Effector CD8-positive, alpha-beta T cell (primary cell): ENCODE data around the gene NEDD4.
"Not testable (repeated sequence)": the region's sequence is repeated elsewhere in the genome, so short reads cannot be mapped to it uniquely, and the experiment has no call there.

Experiments
- DNase-seq: peaks from one replicate; lab custom pipeline; 2025; lab: John Stamatoyannopoulos, UW

The NEDD4 gene

GRCh38 chr15:55827204-55827603 lies 166.2 kb downstream of the NEDD4 start:
- no peak for DNase-seq

DNA sequence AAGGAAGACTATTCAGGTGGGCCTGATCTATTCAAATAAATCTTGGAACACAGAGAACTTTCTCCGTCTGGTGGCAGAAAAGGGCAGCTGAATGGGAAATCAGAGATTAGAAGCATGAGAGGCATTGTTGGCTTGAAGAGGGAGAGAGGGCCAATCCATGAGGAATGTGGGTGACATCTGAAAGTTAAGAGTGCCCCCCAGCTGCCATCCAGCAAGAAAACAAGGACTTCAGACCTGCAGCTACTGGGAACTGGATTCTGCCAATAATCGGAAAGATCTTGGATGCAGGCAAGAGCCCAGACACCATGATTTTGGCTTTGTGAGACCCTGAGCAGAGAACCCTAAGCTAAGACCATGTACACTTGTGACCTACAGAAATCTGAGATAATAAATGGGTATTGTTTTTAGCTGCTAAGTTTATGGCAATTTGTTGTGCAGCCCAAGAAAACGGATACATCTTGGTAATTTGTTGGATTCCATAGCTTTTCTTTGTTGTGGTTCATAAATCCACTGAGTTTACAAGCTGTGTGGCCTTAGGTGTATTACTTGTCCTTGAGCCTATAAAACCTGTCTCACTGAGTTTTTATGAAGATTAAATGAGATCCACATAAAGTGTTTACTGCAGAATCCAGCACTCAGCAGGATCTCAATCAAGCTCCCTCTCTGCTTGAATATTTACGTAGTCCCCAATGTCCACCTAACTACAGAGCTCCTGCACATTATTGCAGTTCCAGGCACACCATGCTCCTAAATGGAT lies 168.4 kb downstream of the NEDD4 start:
- DNase-seq: no peak

- DNase-seq: no peak
Measured at GRCh38 chr15:55823699-55824340, 169.6 kb downstream of the NEDD4 start.

- no peak for DNase-seq
Measured at GRCh38 chr15:55823191-55823670, 170.2 kb downstream of the NEDD4 start.

GRCh38 chr15:55821740-55822139 lies 171.7 kb downstream of the NEDD4 start:
- not testable (repeated sequence) for DNase-seq

- no peak for DNase-seq
Measured at GRCh38 chr15:55820043-55820442, 173.4 kb downstream of the NEDD4 start.

DNA sequence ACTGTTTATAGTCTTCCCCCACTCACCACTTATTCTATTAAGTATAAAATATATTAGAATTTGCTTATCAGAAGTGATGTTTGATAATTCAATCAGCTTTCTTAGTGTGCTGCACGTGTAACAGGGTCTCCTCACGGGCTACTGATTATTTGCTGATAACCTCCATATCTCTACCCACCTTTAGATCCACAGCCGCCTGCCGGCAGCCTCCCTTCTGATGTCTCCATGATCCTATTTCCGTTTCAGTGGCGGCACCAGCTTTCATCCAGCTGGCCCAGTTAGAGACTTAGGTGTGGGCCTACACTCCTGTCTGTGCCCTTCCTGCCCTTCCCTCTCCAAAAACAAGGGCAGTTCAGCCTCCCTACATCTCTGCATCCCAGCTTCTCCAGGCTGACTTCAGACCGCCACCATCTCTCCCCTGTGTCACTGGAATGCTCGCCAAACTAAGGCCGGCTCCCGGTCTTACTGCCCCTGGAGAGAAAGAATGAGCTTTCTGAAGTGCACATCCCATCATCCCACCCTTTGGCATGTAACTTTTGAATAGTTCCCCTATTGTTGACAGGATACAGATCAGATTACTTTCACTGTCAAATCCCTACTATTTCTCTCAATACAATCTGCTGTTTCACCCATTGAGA lies 173.9 kb downstream of the NEDD4 start:
- no peak for DNase-seq

DNA sequence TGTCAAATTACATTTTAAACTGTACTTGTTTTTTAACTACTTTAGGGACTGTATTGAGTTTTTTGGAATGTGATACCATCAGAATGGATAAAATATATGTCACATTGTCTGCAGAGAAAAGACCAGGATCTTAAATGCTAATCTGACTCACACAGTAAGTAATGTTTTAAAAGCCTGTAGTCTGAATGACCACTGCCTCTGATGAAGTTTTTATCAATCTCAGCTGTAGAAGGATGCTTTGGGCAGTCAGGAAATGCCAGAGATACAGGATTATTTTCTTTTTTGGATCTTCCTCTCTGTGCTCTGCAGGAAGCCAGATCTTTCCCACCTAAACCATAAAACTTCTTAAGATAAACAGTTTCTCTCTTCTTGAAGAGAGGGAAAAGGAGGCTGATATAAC lies 177.4 kb downstream of the NEDD4 start:
- no peak for DNase-seq

DNA sequence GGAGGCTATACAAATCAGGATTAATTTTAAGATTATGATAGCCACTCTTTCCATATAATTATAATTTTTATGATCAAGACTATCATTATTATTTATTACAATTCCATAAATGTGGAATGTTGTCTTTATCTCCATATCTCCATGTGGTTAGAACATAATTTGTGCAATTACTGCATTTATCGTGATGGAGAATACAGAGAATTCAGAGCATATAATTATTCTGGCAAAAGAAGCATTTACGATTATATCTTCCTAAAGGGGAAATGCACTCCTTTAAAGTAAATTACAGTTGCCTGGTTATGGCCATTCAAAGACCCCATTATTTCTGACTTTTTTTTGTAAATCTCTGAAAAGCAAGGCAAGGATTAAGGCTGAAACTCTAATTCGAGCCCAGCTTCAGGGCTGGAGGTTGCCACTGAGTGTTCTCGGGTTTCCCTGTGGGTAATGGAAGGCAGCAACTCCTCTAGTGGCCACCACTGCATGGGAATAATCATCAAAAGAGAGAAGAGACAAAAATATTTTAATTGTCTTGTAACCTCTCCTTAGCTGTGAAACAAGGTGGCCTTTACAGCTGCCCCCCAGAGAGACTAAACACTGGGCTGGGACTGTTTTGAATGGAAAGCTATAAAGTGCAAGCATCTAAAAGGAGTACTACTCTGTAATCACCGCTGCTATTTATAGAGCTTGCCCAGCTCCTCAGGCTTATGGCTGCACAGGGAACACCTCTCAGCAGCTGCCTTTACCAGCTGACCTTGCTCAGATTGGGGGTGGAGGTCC lies 190.6 kb downstream of the NEDD4 start:
- DNase-seq: no peak

GRCh38 chr15:55800216-55800615 lies 193.2 kb downstream of the NEDD4 start:
- no peak for DNase-seq

GRCh38 chr15:55799291-55800212 lies 193.9 kb downstream of the NEDD4 start:
- DNase-seq: no peak

DNA sequence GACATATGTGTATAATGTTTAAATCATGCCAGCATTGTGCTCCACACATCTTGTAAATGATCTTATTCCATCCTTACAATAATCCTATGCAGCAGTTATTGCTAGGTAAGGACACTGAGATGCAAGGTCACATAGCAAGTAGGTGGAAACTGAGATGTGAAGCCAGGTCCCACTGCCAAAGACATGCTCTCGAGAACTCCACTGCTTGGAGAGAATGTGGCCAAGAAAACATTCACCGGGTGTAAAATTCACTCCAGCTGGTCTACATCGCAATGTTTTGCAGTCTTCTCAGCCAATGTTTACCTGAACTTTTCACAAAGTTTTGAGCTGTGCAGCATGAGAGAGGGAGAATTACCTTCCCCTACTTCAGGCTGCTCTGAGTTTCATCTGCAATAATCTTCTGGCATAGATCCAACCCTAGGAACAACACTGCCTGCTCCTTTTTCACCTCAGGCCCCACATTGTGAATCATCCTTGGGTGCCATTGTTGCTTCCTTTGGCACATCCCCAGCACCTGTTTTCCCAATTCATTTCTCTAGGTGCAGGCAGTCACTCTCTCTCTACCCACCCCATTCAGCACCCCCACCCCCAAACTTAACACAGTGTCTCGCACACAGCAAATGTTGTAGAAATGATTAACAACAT lies 197.0 kb downstream of the NEDD4 start:
- DNase-seq: no peak

DNA sequence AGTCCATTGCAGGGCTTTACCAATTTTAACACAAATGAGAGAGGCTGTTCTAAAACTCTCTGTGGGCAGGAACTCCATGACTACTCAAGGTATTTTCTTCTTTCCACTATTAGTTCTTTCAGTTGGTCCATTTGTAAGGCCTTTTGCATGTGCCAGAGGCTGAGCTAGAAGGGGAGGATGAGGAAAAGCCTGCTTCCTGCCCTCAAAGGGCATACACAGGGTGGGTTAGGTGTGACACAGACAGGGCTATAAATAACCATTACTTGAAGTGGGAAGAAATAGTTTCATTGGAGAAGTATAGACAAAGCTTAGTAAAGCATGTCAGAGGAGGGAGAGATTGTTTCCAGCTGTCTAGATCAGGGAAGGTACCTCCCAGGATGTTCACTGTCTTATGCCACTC lies 198.4 kb downstream of the NEDD4 start:
- no peak for DNase-seq

GRCh38 chr15:55791551-55792400 lies 201.6 kb downstream of the NEDD4 start:
- DNase-seq: no peak

- peak; percentile 2 for DNase-seq
Measured at GRCh38 chr15:55789066-55789660, 204.2 kb downstream of the NEDD4 start.

DNA sequence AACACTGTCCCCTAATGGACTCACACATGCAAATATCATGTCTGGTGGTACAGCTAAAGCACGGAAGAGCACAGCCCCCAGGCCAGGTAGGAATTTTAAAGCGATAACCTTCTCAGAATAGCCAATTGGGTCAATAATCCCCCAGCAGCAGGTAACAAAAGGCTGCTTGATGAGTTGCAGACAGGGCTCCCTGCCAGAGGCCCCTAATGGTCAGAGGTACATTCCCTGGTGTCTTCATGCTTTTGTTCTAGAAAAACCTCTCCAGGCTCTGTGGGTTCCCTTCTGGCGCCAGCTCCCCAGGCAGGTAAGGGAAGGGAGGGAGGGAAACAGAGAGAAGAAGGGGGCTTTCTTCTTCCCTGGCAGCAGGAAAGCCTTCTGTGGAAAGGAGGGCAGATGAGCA lies 207.1 kb downstream of the NEDD4 start:
- no peak for DNase-seq

- DNase-seq: not testable (repeated sequence)
Measured at GRCh38 chr15:55785593-55785992, 207.8 kb downstream of the NEDD4 start.

DNA sequence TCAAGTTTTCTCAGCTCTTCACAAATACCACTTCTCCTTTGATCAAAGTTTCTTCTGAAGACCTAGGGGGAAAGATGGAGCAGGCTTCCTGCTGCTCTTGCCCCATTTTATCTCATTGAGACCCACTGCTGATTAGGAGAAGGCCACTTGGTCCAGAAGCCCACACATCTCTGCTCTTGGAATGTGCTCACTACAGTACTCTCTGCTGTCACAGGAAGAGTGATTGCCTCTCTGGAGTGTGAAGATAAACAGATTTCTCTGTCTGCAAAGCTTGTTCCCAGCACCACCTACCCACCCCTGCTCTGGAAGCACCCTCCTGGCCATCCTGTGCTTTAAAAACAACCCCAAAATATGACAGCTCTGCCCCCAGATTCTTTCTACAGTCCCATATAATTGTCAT lies 209.1 kb downstream of the NEDD4 start:
- no peak for DNase-seq

DNA sequence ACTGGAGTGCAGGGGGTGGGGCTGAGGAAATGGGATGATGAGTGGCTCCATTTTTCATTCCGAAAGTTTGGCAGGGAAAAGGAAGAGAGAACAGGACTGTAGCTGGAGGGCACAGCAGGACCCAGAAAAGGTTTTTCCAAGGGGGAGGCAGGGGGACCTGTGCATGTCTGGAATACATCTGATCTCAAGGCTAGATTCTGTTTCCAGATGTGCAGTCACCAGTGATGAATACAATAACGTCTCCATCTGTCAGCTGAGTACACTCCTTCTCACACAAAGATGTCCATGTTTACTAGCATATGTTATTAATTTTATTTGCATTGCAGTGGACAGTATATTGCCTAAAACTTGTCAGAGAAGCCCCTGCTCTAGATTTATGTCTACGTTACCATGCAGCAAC lies 210.5 kb downstream of the NEDD4 start:
- no peak for DNase-seq
